HG02642 (cell line): ENCODE results near the gene ERO1B.

ENCODE experiments used
- ATAC-seq: cut with Tn5 transposase; IDR thresholded peaks from one replicate; pipeline ENCODE4 v1.9.1; 2021; ENCODE audit warnings: mild to moderate bottlenecking; ENCODE audit not compliant: unreplicated experiment, poor library complexity

ERO1B gene

GRCh38 chr1:236257216-236257615, 24.5 kb downstream of the ERO1B start:
- no peak for ATAC-seq

DNA sequence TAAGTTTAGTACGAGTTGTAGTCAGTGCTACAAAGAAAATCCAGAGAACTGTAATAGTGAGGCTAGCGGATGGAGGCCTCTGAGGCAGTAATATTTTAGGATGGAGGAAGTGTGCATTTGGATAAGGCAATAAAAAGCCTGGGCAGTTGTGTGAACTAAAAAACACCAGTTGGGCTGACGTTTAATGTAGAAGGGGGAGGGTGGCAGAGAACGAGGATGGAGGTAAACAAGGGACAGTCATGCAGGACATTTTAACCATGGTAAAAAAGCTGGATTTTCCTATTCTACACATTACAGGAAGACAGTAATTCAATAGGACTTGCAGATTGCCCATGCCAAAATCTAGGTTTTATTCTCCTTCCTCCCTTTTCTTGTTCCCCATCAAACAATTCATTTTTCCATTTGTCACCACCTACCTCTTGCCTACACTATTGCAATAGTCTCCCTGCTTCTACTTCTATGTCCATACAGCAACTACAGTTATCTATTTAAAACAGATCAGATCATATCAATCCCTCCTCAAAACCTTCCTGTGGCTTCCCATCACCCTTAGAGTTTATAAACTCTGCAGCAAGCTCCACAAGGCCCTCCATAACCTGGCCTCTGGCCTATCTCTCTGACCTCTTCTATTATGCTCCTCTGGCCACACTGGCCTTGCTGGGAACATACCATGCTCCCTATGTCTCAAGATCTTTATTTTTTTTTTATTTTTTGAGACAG, 27.7 kb downstream of the ERO1B start:
- ATAC-seq: no peak

- no peak for ATAC-seq
Observed at GRCh38 chr1:236253119-236253518, 28.6 kb downstream of the ERO1B start.

GRCh38 chr1:236251587-236251986, 30.2 kb downstream of the ERO1B start:
- no peak for ATAC-seq

DNA sequence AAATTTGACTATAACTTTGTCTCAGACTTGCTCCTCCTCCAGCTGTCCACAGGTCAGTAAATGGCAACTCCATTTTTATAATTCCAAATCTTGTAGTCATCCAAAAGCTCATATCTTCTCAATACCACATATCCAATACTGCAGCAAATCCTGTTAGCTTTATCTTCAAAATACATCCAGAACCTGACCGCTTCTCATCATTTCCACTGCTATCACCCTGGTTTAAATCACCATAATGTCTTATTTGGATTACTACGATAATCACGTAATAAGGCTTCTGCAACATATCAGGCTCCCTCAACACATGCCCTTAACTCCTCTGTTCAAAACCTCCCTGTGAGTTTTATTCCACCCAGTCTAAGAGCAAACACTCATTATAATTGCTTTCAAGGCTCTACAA, 34.5 kb downstream of the ERO1B start:
- ATAC-seq: no peak

DNA sequence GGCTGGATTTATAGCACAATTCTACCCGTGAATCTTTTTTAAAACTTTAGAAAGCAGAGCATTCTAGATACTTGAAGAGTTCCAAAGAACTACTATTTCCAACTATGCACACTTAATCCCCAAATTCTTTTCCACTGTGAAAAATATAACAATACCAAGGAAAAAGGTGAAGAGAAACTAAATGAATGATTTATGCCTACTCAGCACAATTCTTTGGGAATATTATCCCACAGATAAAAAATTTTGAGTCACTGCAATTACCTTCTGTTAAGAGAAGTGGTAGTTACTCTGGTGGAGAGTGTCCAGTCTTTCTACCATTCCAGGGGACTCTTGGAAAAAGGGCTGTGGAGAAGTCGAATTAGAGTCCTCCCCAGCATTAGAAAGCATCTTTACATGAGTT, 39.2 kb downstream of the ERO1B start:
- ATAC-seq: no peak

GRCh38 chr1:236240675-236241074, 41.1 kb downstream of the ERO1B start:
- no peak for ATAC-seq

GRCh38 chr1:236239092-236239585, 42.6 kb downstream of the ERO1B start:
- ATAC-seq: no peak

- ATAC-seq: no peak
Observed at GRCh38 chr1:236235116-236235515, 46.6 kb downstream of the ERO1B start.

- no peak for ATAC-seq
Observed at GRCh38 chr1:236228411-236228810, 53.3 kb downstream of the ERO1B start.

GRCh38 chr1:236222632-236223031, 59.1 kb downstream of the ERO1B start:
- ATAC-seq: no peak

GRCh38 chr1:236220473-236220872, 61.3 kb downstream of the ERO1B start:
- ATAC-seq: no peak

- ATAC-seq: no peak
Observed at GRCh38 chr1:236214761-236215160, 67.0 kb downstream of the ERO1B start.

DNA sequence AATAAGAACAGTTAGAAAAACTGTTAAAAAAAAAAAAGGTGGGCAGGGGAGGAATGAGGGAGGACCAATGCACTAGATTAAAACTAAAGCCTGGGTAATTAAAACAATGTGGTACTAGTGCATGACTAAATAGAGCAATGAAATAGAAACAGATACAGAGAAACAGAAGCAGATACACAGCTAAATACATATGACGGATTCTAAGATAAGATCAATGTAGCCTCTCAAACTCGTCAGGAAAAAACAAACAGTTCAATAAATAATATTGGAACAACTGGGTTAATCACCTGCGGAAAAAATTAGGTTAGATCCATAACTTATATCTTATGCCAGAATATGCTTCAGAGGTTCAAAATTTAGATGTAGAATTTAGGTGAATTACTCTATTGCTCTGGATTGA, 68.2 kb downstream of the ERO1B start:
- no peak for ATAC-seq

GRCh38 chr1:236211815-236212214, 69.9 kb downstream of the ERO1B start:
- ATAC-seq: no peak

- ATAC-seq: no peak
Observed at GRCh38 chr1:236209713-236210112, 72.0 kb downstream of the ERO1B start.

- ATAC-seq: no peak
Observed at GRCh38 chr1:236209185-236209584, 72.6 kb downstream of the ERO1B start.

- ATAC-seq: no peak
Observed at GRCh38 chr1:236207569-236207968, 74.2 kb downstream of the ERO1B start.

DNA sequence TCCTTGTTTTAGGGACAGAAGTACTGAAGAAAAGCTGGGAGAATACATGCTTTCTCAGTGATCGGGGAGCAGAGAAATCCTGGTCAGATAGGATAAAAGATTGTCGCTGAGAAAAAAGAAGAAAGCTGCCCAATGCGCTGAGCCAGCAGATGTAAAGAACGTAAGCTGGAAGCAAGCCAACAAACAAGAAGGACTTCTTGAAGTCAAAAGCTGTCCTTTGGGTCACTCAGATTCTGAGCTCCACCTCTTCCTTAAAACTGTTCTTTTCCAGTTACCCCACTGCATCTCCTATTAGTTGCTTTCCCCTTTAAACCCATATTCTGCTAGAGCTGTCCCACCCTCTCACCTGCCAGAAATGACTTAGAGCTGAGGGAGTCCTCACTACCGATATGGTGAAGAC, 74.6 kb downstream of the ERO1B start:
- no peak for ATAC-seq

GRCh38 chr1:236206548-236206947, 75.2 kb downstream of the ERO1B start:
- ATAC-seq: no peak

DNA sequence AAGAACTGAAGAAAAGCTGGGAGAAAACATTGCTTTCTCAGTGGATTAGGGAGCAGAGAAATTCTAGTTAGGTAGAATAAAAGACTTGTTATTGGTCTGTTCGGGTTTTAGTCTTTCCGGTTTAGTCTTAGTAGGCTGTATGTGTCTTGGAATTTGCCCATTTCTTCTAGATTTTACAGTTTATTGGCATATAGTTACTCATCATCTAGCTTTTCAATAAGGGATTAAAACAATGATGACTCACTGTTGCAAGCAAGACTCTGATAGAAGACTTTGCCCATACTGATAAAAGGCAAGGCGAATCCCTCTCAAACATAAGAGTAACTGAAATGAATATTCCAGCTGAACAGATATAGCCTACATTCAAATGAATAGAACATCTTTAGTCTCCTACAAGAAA, 77.1 kb downstream of the ERO1B start:
- ATAC-seq: no peak

DNA sequence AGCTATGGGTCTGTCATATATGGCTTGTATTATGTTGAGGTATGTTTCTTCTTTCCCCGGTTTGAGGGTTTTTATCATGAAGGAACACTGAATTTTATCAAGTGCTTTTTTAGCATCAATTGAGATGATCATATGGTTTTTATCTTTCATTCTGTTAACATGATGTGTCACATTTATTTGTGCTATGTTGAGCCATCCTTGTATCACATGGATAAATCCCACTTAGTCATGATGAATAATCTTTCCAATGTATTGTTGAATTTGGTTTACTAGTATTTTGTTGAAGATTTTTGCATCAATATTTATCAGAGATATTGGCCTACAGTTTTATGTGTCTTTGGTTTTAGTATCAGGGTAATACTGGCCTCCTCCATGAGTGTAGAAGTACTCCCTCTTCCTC, 77.7 kb downstream of the ERO1B start:
- ATAC-seq: no peak
